ENCODE results near the gene AGPAT2.
"Not testable (repeated sequence)": the region's sequence is repeated elsewhere in the genome, so short reads cannot be mapped to it uniquely, and the experiment has no call there.

AGPAT2 gene

DNA sequence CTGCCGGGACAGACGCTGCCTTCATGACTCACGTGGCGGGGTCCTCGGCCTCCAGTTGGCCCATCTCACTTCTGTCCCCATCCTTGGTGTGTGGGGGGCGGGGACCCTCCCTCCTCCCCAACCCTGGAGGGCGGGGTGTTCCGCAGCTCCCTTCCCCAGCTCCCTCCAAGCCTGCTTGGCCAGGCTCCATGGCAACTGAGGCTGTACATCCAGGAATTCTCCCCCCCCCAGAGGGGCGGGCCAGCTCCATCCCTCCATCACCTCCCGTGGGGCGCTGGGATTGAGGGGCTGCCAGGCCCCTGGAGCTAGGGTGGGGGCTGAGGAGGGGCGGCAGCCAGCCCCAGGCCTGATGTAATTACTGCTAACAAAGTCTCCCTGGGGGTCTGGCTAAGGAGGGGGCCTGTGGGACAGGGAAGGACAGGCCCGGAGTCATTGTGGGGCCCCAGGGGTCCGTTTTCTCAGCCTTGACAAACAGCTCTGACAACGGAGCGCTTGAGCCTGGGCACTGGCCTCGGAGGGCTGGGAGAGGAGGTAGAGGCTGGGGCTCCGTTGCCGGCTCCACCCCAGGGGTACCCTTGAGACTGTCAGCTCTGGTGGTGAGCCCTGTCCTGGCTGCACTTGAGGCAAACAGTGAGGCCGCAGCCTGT, 33.1 kb upstream of the AGPAT2 start:
- no peak for DNase-seq

DNA sequence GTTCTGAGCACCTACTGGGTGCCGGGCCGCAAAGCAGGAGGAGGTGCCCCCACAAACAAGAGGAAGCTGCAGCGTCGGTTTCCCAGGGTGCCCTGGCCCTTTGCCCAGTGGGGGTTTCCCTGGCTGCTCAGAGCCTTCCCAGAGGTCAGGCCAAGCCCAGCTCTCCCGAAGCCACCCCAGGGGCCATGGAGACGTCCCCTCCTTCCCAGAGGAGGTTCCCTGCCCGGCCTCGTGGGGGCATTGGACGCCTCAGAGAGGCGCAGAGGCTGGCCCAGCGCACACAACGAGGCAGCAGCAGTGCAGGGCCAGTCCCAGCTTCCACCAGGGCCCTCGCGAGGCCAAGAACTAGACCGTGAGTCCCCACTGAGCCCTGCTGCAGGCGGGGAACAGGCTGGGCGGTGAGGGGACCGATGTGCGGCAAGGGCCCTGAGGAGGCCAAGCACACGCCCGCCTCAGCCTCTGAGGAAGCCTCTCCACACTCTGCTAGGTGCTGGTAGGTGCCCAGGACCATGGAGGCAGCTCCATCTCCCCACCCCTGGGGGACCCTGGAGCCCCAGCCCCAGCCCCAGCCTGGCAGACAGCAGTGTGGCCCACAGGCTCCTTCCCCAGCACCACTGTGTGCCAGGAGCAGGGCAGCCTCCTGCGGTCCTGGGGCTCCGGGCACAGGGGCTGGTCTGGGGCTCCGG, 32.1 kb upstream of the AGPAT2 start:
- DNase-seq: no peak

DNA sequence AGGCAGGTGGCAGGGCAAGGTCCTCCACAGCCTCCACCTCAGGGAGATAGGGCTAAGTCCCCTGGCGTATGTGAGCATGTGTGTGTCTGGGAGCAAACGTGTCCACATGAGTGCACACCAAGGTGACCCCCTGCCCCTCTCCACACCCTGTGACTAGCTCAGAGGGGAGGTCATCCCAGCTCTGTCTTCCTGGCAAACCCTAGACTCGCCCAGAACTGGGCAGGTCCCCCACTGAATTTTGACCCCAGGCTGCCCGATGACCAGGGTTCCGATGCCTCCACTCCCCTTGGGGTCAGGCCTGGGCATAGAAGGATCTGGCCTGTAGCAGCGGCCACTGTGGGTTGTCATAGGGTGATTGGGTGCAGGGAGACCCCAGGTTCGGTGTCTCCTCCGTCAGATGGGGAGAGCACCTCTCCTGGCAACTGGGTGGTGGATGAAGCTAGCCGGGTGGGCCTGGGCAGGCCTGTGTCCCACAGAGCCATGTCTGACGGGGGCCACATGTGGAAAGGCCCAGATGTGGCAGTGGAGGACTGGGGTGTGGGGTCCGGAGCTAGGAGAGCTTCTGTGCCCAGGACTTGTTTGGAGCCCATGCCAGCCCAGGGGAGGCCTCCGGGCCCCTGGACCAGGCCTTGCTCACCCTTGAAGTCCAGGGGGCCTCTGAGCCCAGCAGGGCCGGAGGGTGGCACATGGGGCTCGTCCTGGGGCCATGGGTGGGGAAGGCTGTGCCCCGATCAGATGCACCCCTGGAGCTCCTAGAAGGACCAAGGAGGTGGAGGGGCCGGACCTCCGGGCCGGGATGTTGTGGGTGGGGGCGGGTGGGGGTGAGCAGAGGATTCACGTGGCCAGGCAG, 31.3 kb upstream of the AGPAT2 start:
- no peak for DNase-seq

DNA sequence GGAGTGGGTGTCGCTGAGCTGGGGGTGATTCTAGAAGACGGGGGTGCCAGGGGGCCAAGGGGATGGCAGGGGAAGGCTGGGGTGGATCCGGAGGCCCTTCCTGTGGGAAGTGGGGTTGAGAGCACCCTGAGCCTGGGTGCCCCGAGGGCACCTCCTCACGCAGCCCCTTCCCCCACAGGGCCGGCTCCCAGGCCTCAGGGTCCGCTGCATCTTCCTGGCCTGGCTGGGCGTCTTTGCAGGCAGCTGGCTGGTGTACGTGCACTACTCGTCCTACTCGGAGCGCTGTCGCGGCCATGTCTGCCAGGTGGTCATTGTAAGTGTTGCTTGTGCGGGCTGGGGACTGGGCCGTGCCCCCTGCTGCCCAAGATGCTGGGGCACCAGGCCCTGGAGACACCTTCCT, 30.1 kb upstream of the AGPAT2 start:
- no peak for DNase-seq

DNA sequence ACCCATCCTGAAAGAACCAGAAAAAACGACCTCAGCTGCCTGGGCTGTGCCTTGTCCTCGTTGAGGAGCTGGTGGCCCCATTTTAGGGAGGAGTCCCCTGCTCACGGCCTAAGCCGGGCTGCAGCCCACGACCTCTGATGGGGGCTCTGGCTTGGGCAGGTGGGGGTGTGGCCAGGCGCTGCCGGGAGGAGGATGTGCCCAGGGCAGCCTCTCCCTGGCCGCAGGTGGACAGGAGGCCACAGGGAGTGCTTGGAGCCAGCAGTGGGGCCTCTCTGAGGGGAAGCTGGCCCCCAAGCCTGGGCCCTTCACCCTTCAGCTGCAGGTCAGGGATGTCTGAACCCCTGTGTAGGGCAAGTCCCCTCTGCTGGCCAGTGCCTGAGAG, 27.6 kb upstream of the AGPAT2 start:
- no peak for DNase-seq

DNA sequence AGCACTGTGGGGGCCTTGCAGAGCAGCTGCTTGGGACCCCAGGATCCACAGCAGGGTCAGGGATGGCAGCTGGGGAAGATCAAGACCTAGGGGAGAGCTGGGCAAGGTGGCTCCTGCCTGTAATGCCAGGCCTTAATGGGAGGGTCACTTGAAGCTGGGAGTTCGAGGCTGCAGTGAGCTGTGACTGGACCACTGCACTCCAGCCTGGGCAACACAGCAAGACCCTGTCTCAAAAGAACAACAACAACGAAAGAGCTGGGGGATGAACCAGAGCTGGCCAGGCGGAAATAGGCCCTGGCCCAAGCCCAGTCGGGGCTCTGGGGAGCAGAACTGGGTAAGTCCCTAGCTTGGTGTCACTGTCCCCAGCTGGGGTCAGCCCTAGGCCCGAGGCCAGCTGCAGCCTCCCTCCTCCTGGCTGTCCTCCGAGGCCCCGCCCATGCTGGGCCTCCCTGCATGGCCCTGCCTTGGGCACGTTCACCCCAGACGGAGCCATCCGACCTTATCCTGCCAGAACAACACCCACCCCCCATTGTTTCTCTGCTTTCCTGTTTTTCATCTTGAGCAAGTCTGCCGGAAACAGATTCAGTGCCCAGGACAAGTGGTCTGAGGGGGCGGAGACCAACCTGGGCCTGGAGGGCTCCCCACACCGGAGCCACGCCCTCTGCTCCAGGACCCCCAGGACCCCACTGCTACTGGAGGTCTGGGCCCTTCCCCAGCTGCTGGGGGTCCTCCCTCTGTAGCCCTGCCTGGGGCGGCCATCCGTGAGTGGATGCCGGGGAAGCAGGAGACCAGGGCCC, 27.0 kb upstream of the AGPAT2 start:
- no peak for DNase-seq

DNA sequence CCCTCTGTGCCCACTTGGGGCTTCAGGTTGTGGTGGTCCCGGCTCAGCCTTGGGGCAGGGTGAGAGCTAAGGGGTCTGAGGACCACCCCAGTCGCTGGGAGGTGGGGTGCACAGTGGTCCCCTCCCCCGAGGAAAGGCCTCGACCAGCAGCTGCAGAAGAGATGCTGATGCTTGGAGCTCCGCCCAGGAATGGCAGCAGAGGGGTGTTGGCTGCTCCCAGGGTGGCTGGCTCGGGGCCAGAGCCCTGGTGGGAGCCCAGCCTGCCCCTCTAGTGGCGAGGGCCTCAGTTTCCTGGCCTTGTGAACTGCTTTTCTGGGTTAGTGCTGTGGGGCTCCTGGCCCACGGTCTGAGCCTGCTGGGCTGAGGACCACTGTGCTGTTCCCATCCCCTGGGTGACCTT, 26.3 kb upstream of the AGPAT2 start:
- DNase-seq: no peak

DNA sequence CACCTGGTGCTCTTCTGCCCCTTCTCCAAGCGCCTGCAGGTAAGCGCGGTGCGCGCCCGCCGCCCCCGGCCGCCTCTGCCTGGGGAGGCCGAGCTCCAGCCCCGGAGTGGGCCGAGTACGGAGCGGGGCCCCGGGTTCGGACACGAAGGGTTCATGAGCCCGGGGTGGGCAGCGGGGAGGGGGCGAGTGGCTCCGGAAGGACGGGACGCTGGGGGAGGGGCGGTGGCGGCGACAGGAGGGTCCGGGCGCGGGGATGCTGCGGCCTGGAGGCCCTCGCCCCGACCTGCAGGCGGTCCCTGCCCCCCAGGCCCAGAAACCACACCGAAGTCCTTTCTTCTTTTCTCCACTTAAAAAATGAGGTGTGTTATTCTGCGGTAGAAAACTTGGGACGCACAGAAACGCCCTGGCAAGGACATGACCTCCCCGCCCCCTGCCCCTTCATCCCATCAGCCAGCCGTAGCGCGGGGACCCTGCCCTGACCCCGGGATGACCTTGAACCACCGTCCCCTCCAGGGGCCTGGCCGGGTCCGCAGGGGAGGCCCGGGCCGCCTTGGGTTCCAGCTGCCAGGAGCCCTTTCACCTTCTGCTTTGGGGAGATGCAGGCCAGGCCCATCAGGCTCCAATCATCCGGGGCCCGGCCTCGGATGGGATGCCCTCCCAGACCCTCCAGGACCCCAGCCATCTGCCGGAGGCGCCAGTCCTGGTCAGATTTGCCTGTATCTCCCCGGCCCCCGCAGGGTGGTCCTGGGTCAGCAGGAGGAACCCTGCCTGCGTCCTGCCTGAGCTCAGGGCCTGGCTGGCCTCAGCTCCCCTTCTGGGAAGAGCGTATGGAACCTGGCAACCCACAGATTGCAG, 25.7 kb upstream of the AGPAT2 start:
- DNase-seq: no peak

DNA sequence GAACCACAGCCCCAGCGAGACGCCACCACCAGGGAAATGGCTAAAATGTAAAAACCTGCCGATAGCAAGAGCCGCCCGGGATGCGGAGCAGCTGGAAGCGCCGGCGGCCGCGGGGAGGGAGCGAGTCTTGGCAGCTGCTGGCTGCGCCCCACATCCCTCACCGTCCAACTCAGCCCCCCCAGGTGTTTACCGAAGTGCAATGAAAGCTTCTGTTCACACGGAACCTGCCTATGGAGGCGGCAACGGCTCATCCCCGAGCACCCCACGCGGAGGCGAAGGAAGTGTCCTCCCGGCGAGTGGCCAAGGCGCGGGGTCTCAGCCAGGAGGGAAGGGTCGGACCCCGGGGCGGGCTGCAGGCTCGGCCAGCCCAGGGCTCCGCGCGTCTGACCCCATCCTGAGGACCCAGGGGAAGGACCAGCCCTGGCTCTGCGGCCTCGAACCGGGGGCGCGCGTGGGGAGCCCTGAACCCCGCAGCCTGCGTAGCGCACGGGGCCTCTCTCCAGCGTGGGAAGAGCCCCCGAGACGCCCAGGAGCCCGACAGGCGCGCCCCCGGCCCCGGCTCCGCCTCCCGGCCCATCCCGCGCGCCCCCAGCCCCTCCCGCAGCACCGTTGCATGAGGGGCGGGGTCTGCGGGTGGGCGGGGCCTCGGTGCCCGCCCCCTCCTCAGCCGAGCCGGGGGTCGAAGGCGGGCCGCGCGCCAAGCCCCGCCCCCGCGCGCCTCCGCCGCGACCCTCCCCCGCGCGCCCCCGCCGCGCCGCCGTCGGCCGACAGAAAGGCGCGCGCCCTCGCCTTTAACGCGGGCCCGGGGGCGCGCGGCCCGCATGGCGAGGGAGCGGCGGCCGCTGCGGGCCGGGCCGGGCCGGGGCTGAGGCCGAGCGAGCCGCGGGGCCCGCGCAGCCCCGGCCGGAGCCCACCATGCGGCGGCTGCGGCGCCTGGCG, 24.8 kb upstream of the AGPAT2 start, which contains the start of gene DIPK1B:
Gene DIPK1B (plus strand): TSS at position 822 of the 939 bp plus-strand sequence. CDS start 94 bp downstream, at position 916.
- DNase-seq: no peak

DNA sequence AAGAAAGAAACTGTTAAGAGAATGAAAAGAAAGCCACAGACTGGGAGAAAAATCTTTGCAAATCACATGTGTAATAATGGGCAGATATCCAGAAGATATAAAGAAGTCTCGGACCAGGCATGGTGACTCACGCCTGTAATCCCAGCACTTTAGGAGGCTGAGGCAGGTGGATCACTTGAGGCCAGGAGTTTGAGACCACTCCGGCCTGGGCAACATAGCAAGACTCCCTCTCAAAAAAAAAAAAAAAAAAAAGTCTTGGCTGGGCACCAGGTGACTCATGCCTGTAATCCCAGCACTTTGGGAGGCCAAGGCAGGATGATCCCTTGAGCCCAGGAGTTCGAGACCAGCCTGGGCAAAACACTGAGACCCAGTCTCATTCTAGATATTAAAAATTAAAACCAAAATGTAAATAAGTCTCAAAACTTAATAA, 24.0 kb upstream of the AGPAT2 start:
- DNase-seq: not testable (repeated sequence)

DNA sequence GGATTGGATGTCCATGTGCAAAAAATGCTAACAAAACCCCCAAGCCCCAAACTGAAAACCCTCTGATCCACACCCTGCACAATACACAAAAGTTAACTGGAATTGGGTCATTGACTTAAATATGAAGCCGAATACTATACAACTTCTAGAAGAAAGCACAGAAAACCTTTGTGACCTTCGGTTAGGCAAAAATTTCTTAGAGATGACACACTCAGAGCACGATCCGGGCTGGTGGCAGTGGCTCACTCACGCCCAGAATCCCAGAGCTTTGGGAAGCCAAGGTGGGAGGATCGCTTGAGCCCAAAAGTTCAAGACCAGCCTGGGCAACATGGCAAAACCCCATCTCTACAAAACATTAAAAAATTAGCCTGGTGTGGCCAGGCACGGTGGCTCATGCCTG, 23.3 kb upstream of the AGPAT2 start:
- no peak for DNase-seq

DNA sequence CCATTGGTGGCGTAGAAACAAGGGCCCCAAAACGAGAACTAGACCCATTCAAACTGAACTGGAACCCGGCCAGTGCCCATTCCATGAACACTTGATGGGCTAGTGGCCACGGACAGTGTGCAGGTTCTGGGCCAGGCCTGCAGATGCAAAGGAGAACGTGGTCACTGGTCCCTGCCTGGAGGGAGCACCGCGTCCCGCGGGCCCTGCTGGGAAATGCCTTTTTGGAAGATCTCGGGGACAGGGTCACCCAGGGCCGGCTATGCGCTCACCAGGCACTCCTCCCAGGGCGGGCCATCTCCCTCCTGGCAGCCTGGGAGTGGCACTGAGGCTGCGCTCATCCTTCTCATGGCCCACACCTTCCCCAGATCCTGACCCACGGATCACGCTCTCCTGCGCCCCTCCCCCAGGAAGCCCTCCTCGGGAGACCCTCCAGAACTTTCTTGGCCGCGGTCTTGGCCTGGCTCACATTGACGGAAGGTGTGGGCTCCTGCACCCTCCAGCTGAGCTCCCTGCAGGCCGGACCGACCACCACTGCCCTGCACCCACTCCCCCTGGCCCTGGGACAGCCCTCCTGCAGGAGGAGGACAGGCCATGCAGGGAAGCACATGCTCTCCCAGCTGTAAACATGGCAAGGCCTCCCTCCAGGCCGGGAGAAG, 22.3 kb upstream of the AGPAT2 start:
- DNase-seq: no peak

DNA sequence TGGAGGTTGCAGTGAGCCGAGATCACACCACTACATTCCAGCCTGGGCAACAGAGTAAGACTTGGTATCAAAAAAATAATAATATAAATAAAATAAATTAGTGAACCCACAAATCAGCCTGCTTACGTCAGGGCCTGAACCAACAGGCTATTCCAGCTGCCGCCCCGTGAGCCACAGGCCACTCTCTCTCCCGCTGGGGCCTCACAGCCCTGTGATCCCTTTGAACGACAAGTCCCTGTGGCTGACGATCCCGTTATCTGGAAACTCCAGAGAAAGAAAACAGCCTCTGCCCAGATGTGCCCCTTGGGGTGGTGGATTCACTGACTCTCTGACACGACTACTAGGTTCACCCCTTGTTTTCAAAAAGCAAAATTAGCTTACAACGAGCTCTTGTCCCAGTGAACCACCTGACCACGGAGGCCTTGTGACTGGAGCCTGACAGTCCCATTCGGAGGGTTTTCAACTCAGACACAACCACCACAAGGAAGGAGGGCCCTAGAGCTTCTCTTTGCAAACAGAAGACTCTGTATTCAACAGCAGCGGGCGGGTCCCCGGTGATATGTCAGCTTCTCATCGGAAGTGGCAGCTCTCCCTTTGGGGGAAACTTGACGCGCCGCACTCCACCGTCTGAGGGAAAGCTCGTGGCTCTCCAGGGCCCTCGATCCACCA, 20.7 kb upstream of the AGPAT2 start:
- no peak for DNase-seq

DNA sequence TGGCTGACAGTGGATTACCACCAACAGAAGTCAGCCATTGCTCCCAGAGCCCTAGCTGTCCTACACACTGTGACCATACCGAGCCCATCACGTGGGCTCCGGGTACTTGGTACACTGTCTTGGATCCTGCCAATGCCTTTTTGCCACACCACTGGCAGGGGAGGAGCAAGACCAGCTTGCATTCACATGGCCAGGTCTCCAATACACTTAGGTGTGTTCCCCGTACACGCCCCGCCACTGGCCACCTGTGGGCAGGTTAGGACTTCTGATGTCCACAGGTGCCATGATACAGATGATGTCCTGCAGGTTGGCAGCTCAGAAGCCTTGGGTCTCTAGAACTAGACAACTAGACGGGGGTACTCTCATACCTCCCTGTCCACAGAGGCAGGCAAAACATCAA, 19.8 kb upstream of the AGPAT2 start:
- DNase-seq: no peak

DNA sequence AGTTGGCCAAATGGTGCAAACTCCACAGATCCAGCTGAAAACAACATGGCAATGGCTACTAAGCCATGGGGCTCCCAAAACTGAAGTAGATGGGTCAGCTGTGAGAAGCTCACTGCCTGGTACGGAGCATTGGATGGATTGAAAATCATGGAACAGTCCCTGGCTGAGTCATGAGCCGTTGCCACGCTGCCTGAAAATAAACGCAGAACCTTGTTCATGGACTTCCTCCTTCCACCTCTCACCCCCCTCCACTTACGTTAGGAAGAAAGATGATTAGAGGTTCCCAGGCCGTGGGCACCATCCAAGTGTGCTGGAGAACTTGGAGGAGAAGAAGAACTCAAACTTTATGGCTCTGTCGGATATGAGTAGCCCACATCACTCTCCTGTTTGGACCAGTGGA, 18.3 kb upstream of the AGPAT2 start:
- no peak for DNase-seq

DNA sequence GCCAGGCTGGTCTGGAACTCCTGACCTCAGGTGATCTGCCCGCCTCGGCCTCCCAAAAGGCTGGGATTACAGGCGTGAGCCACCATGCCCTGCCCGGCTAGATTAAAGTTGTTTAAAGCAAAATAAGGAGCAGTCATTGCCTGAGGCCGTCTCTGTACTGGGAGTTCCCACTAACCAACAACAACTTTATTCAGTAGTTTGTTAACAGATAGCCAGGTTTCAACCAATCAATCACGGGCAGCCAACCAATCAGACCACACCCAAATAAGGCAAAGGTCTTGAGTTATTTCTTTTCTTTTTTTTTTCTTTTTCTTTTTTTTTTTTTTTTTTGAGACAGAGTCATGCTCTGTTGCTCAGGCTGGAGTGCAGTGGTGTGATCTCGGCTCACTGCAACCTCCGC, 17.5 kb upstream of the AGPAT2 start:
- DNase-seq: not testable (repeated sequence)

DNA sequence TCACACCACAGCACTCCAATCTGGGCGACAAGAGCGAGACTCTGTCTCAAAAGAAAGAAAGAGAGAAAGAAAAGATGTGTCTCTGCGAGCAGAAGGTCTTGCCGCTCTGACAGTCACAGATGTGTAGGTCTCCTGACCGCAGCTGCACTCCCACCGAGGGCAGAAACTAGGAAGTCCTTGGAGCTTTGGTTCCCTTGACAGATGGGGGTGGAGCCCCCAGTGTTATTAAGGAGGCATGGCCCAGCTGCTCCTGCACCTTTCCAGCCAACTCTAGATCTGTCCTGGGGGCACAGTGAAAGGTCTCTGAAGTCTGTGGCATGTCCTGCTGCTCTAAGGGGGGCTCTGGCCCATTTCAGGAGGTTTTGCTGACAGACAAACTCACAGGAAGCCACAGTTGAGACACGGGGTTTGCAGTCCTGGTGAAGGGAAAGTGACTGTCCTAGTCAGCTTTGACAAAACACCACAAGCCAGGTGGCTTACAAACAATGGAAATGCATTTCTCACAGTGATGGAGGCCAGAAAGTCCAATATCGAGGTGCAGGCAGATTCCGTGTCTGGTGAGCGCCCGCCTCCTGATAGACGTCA, 16.1 kb upstream of the AGPAT2 start:
- no peak for DNase-seq

DNA sequence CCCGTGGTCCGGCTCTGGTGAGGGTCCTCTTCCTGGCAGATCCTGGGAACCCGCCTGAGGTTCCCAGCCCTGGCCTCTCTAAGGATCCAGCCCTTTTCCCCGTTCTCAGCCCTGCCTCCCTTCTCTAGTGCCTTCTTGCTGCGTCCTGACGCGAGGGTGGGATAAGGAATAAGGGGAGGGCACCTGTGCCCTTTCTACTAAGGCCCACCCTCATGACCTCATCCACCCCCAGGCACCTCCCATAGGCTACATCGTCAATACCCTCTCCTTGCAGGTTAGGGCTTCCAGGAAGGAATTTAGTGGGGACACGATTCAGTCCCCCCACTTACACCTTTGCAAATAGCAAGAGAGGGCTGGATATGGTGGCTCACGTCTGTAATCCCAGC, 14.4 kb upstream of the AGPAT2 start:
- no peak for DNase-seq

DNA sequence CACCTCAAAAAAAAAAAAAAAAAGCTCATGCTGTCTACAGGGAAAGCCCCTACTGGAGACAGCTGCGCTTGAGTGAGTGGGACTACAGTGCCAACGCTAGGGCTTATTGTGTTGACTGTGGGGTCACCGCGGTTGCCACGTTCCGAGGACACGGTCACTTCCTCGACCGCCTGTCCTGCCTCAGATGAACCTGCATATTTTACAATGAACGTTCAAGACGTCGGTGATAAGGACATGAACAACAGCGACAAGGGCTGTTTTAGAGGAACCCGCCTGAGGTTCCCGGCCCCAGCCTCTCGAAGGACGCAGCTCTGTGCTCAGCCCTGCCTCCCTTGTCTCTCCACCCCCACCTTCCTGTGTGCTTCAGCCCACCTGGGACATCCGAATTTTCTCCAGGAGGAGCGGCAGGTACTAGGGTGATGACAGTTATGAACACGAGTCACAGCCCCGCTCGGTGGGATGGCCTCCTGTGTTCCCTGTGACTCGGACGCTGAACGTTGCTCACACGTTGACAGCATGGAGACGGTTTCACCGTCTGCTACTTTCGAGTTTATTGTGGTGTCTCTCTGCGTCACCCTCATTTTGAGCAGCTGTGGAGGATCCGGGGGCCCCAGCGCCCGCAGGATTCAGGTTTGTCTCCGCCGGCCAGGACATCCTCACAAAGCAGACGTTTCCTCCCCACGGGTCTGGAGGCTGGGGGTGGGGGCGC, 13.9 kb upstream of the AGPAT2 start:
- DNase-seq: peak; percentile 69

Data from stimulated activated CD4-positive, alpha-beta T cell treated with anti-CD3 and anti-CD28 coated beads, Interleukin-4, amount 100 ng/mL, for 1 hour (primary cell).